Endodermal cell (in vitro differentiated cells): ENCODE measurements around the gene UPF2. TPM values are rescaled to one million over a fixed set of nuclear protein-coding genes. Genes with fewer than 3 reads are reported as not detected.
A peak's percentile ranks its signal among the peaks of the same experiment; 100 is the strongest.

Source experiments
- DNase-seq: peaks from one replicate; pipeline ENCODE4 v3.0.0-alpha.2; 2017
- H3K27ac ChIP-seq: 2 replicates; pipeline ENCODE4 v1.5.1; 2013; ENCODE audit warnings: mild to moderate bottlenecking, low read depth, low read length, moderate library complexity
- H3K27me3 ChIP-seq: 2 replicates; pipeline ENCODE4 v1.6.1; 2013; ENCODE audit warnings: mild to moderate bottlenecking, low read length, moderate library complexity; ENCODE audit not compliant: insufficient read depth, control insufficient read depth, poor library complexity, severe bottlenecking
- H3K36me3 ChIP-seq: 2 replicates; pipeline ENCODE4 v1.7.0; 2013; ENCODE audit warnings: mild to moderate bottlenecking, low read length, moderate library complexity; ENCODE audit not compliant: control insufficient read depth, insufficient read depth
- H3K4me1 ChIP-seq: one replicate; pipeline ENCODE4 v1.7.0; 2013; ENCODE audit warnings: low read length; ENCODE audit not compliant: control insufficient read depth, insufficient read depth
- H3K4me3 ChIP-seq: 2 replicates; pipeline ENCODE4 v1.5.1; 2013; ENCODE audit warnings: mild to moderate bottlenecking, low read length, moderate library complexity
- H3K9ac ChIP-seq: 2 replicates; pipeline ENCODE4 v1.6.1; 2013; ENCODE audit warnings: mild to moderate bottlenecking, low read length, moderate library complexity; ENCODE audit not compliant: poor library complexity, severe bottlenecking; ENCODE audit errors: extremely low read depth
- H3K9me3 ChIP-seq: 2 replicates; pipeline ENCODE4 v1.6.1; 2013; ENCODE audit warnings: mild to moderate bottlenecking, low read length, moderate library complexity; ENCODE audit not compliant: control insufficient read depth
- H3K27ac Mint-ChIP-seq: 2 replicates; pipeline ENCODE4 v1.8.0; 2020; ENCODE audit warnings: mixed read lengths
- H3K27me3 Mint-ChIP-seq: 2 replicates; pipeline ENCODE4 v1.8.0; 2021; ENCODE audit warnings: mild to moderate bottlenecking, mixed read lengths; ENCODE audit not compliant: insufficient read depth
- H3K36me3 Mint-ChIP-seq: 2 replicates; pipeline ENCODE4 v1.8.0; 2020; ENCODE audit warnings: low read depth, mixed read lengths
- H3K4me1 Mint-ChIP-seq: 2 replicates; pipeline ENCODE4 v1.8.0; 2020; ENCODE audit warnings: mixed read lengths
- H3K4me3 Mint-ChIP-seq: 2 replicates; pipeline ENCODE4 v1.8.0; 2020; ENCODE audit warnings: mild to moderate bottlenecking, moderate library complexity, mixed read lengths
- H3K9me3 Mint-ChIP-seq: 2 replicates; pipeline ENCODE4 v1.8.0; 2020; ENCODE audit warnings: mild to moderate bottlenecking, mixed read lengths
- CTCF ChIP-seq: fragments of 200-600 bp; sonication (generic); conservative IDR thresholded peaks from 2 replicates; pipeline ENCODE4 v1.5.0; 2021; ENCODE audit warnings: antibody characterized with exemption, mild to moderate bottlenecking
- WGBS, 2 experiments: methylation state at CpG; one replicate each; pipeline versions ENCODE4 v1.1.5 to v1.1.7; 2013; ENCODE audit warnings: missing lambda C conversion rate in 2 of 2, mixed read lengths in 1 of 2; ENCODE audit not compliant: insufficient coverage in 1 of 2, insufficient read length in 1 of 2; 5-methylcytosine and 5-hydroxymethylcytosine counted together
- total RNA-seq, 2 donors: library from RNA; stranded (reverse); fragmentation: NEBNext Ultra II Directional in 1 of 2; extraction: Animal tissue kit (Norgen Biotek cat#: 25700) in 1 of 2; gene quantifications; 2 replicates in 1 of 2; 3 replicates in 1 of 2; pipeline ENCODE4 v1.2.1, GENCODE V29; 2021

The UPF2 gene
- total RNA-seq, 2 donors from 2014 or later = 16.8 to 23.4 TPM

- Histone ChIP-seq H3K9me3 (no peaks in the 10 kb centered on the region), H3K27ac (no peak overlapping the region), H3K9ac (no peak overlapping the region), H3K4me3 (no peak overlapping the region), H3K36me3 (no peaks in the 10 kb centered on the region), H3K27me3 (no peaks in the 10 kb centered on the region), H3K4me1 (peaks cover 6% of the 10 kb centered on the region)
- Mint-ChIP-seq H3K27me3 (peaks cover 3% of the 10 kb centered on the region), H3K36me3 (no peaks in the 10 kb centered on the region), H3K9me3 (no peaks in the 10 kb centered on the region), H3K27ac (no peak overlapping the region), H3K4me3 (no peak overlapping the region), H3K4me1 (peaks cover 17% of the 10 kb centered on the region)
- no peak for TF ChIP-seq CTCF
- DNase-seq = no peak
- WGBS, 2 experiments = 96 to 100% methylated on average over 4 to 6 of the region's 6 CpGs
Observed at GRCh38 chr10:11876324-11876723, 166.3 kb downstream of the UPF2 start.

GRCh38 chr10:11875494-11876281 is 166.9 kb downstream of the UPF2 start:
- 88 to 95% methylated on average over 9 to 17 of the region's 17 CpGs for WGBS, 2 experiments
- Histone ChIP-seq H3K36me3 (no peaks in the 10 kb centered on the region), H3K9ac (no peak overlapping the region), H3K27ac (peak overlapping the region; percentile 57), H3K4me1 (peaks cover 6% of the 10 kb centered on the region), H3K9me3 (no peaks in the 10 kb centered on the region), H3K27me3 (no peaks in the 10 kb centered on the region), H3K4me3 (no peak overlapping the region)
- Mint-ChIP-seq H3K27me3 (peaks cover 7% of the 10 kb centered on the region), H3K9me3 (no peaks in the 10 kb centered on the region), H3K4me1 (peaks cover 17% of the 10 kb centered on the region), H3K36me3 (no peaks in the 10 kb centered on the region), H3K27ac (no peak overlapping the region), H3K4me3 (no peak overlapping the region)
- peak; percentile 8 for TF ChIP-seq CTCF
- DNase-seq = no peak

GRCh38 chr10:11874568-11875493 is 167.8 kb downstream of the UPF2 start:
- peak; percentile 49 for TF ChIP-seq CTCF
- Histone ChIP-seq H3K27me3 (no peaks in the 10 kb centered on the region), H3K36me3 (no peaks in the 10 kb centered on the region), H3K9ac (no peak overlapping the region), H3K4me1 (peaks cover 6% of the 10 kb centered on the region), H3K4me3 (peak overlapping the region; percentile 66), H3K27ac (peak overlapping the region; percentile 82), H3K9me3 (no peaks in the 10 kb centered on the region)
- DNase-seq = peak; percentile 90
- Mint-ChIP-seq H3K36me3 (no peaks in the 10 kb centered on the region), H3K27me3 (peaks cover 11% of the 10 kb centered on the region), H3K27ac (peak overlapping the region; percentile 44), H3K4me3 (peak overlapping the region; percentile 40), H3K4me1 (peaks cover 19% of the 10 kb centered on the region), H3K9me3 (no peaks in the 10 kb centered on the region)
- whole genome bisulfite sequencing, 2 experiments = 33 to 35% methylated on average over 13 to 20 of the region's 20 CpGs
